ENCODE data around the gene PTGES3L. TPM values are rescaled to one million over a fixed set of nuclear protein-coding genes. Genes with fewer than 3 reads are reported as not detected.

PTGES3L gene
- polyA plus RNA-seq, 1 experiment: 1.9 TPM

GRCh38 chr17:43018008-43018853 is 38.4 kb upstream of the PTGES3L start:
- no peak for TF ChIP-seq CTCF (IDR thresholded peaks at IDR 0.05; ENCODE audit: low read depth, low read length)
- no peak overlapping the region for H3K4me3 ChIP-seq (ENCODE audit: low read depth, low read length)
- CTCF ChIA-PET: interaction anchor here (1.0 to 1.8 kb wide), 2 partner anchors 20 to 291 kb away, joined by 3 to 6 read pairs; partner anchors contain the start of gene RPL27
- H3K27me3 ChIP-seq (ENCODE audit: control insufficient read depth, insufficient read depth, low read length): no peaks in the 10 kb centered on the region
- POLR2A ChIA-PET: interaction anchor here (0.9 to 1.1 kb wide), 2 partner anchors 153 to 298 kb away, joined by 3 to 4 read pairs; partner anchors contain the start of gene NBR1
- no peak overlapping the region for H3K27ac ChIP-seq (ENCODE audit: low read depth, low read length)
- no peaks in the 10 kb centered on the region; the same call in 1 of the 2 replicates for H3K9me3 ChIP-seq (ENCODE audit: control insufficient read depth, insufficient read depth, low read length)
- DNase-seq (ENCODE audit: low read depth, low spot score): no peak

- no peak for DNase-seq (ENCODE audit: low read depth, low spot score)
- TF ChIP-seq CTCF (IDR thresholded peaks at IDR 0.05; ENCODE audit: low read depth, low read length): no peak
- H3K9me3 ChIP-seq (ENCODE audit: control insufficient read depth, insufficient read depth, low read length): no peaks in the 10 kb centered on the region
- no peak overlapping the region for H3K4me3 ChIP-seq (ENCODE audit: low read depth, low read length)
- H3K27me3 ChIP-seq (ENCODE audit: control insufficient read depth, insufficient read depth, low read length): no peaks in the 10 kb centered on the region
- CTCF ChIA-PET: no interaction called here
- no peak overlapping the region for H3K27ac ChIP-seq (ENCODE audit: low read depth, low read length)
- POLR2A ChIA-PET: no interaction called here
Observed at GRCh38 chr17:43016216-43016615, 36.3 kb upstream of the PTGES3L start.

- no peaks in the 10 kb centered on the region for H3K27me3 ChIP-seq (ENCODE audit: control insufficient read depth, insufficient read depth, low read length)
- CTCF ChIA-PET: interaction anchor here (1.7 kb wide), 1 partner anchor 18 kb away, joined by 5 read pairs; the partner anchor contains the start of gene RPL27
- DNase-seq (ENCODE audit: low read depth, low spot score): no peak
Observed at GRCh38 chr17:43015579-43015978, 35.7 kb upstream of the PTGES3L start.

GRCh38 chr17:43014649-43015542 is 35.0 kb upstream of the PTGES3L start:
- DNase-seq (ENCODE audit: low read depth, low spot score): no peak
- H3K27ac ChIP-seq (ENCODE audit: low read depth, low read length): no peak overlapping the region
- no peaks in the 10 kb centered on the region for H3K9me3 ChIP-seq (ENCODE audit: control insufficient read depth, insufficient read depth, low read length)
- no peak for TF ChIP-seq CTCF (IDR thresholded peaks at IDR 0.05; ENCODE audit: low read depth, low read length)
- ChIA-PET POLR2A (interaction anchor here (0.6 to 1.0 kb wide), 3 partner anchors 17 to 301 kb away, joined by 3 to 4 read pairs (median 3); partner anchors contain the start of gene RPL27), CTCF (interaction anchor here (0.8 to 1.7 kb wide), 2 partner anchors 17 to 190 kb away, joined by 3 to 5 read pairs; partner anchors contain the start of gene RPL27)
- no peaks in the 10 kb centered on the region for H3K27me3 ChIP-seq (ENCODE audit: control insufficient read depth, insufficient read depth, low read length)
- H3K4me3 ChIP-seq (ENCODE audit: low read depth, low read length): no peak overlapping the region

More at GRCh38 chr17:43015579-43015978, 35.7 kb upstream of the PTGES3L start:
- Histone ChIP-seq H3K27ac (ENCODE audit: low read depth, low read length) (no peak overlapping the region), H3K9me3 (ENCODE audit: control insufficient read depth, insufficient read depth, low read length) (no peaks in the 10 kb centered on the region), H3K4me3 (ENCODE audit: low read depth, low read length) (no peak overlapping the region)
- no peak for TF ChIP-seq CTCF (IDR thresholded peaks at IDR 0.05; ENCODE audit: low read depth, low read length)
- POLR2A ChIA-PET: interaction anchor here (0.6 to 1.0 kb wide), 4 partner anchors 11 to 300 kb away, joined by 3 to 6 read pairs (median 4); partner anchors contain the start of gene RPL27

Measured in AG04450 (cell line).